ENCODE data around the gene AQP3. TPM values are rescaled to one million over a fixed set of nuclear protein-coding genes. Genes with fewer than 3 reads are reported as not detected.

Gene AQP3
- total RNA-seq, 2 experiments from 2014 or later, result 16.0 to 30.6 TPM

- H3K4me2 ChIP-seq (ENCODE audit: low read length), result peak overlapping the region; percentile 88
- peak overlapping the region; percentile 73; the same call in 1 of the 2 replicates for H2AFZ ChIP-seq (ENCODE audit: low read length)
- peaks cover 28% of the 10 kb centered on the region for H3K4me1 ChIP-seq (ENCODE audit: insufficient read depth, low read length, poor library complexity, severe bottlenecking)
- ChIA-PET POLR2A (interaction anchor here (0.6 to 8.6 kb wide), 3 partner anchors 8 to 28 kb away, joined by 3 to 50 read pairs (median 7); partner anchors contain the start of gene NOL6), CTCF (ENCODE audit: unreplicated experiment) (interaction anchor here (0.7 kb wide), 1 partner anchor 8 kb away, joined by 3 read pairs; no protein-coding TSS in a partner anchor)
- H4K20me1 ChIP-seq (ENCODE audit: insufficient read depth, low read length), result no peaks in the 10 kb centered on the region
- intact Hi-C loops (cut with micrococcal nuclease; ENCODE audit: unreplicated experiment), result no loop called here
- no peaks in the 10 kb centered on the region for H3K36me3 ChIP-seq (ENCODE audit: insufficient read depth, low read length)
- H3K9me2 ChIP-seq (ENCODE audit: insufficient read depth, low read length), result no peaks in the 10 kb centered on the region
- H3K27ac ChIP-seq (ENCODE audit: low read depth, low read length, poor library complexity, severe bottlenecking), result peak overlapping the region; percentile 82
- H3K9me3 ChIP-seq (ENCODE audit: low read length), result no peaks in the 10 kb centered on the region
- TF ChIP-seq EZH2phosphoT487 (IDR thresholded peaks at IDR 0.05; ENCODE audit: borderline replicate concordance, low read depth, low read length), result no peak
- no peak for TF ChIP-seq CTCF (conservative IDR thresholded peaks at IDR 0.05; ENCODE audit: low read length)
- peak overlapping the region; percentile 65 for H3K4me3 ChIP-seq (ENCODE audit: low read depth, low read length, poor library complexity, severe bottlenecking)
- no TSS peak for BruUV-seq (replicated peaks)
- no peak for DNase-seq (ENCODE audit: low spot score)
- H3K79me2 ChIP-seq (ENCODE audit: insufficient read depth, low read depth, low read length), result no peaks in the 10 kb centered on the region
These were observed 1.8 kb downstream of the AQP3 start for GRCh38 chr9:33445389-33446239.

GRCh38 chr9:33443464-33444154, 3.8 kb downstream of the AQP3 start:
- CTCF ChIA-PET (ENCODE audit: unreplicated experiment), result no interaction called here
- H3K9me2 ChIP-seq (ENCODE audit: insufficient read depth, low read length), result no peaks in the 10 kb centered on the region
- DNase-seq (ENCODE audit: low spot score), result no peak
- POLR2A ChIA-PET, result interaction anchor here (2.0 kb wide), 1 partner anchor 10 kb away, joined by 7 read pairs; no protein-coding TSS in a partner anchor
- H3K4me1 ChIP-seq (ENCODE audit: insufficient read depth, low read length, poor library complexity, severe bottlenecking), result peaks cover 28% of the 10 kb centered on the region
- no peak overlapping the region for H3K4me3 ChIP-seq (ENCODE audit: low read depth, low read length, poor library complexity, severe bottlenecking)
- H3K36me3 ChIP-seq (ENCODE audit: insufficient read depth, low read length), result no peaks in the 10 kb centered on the region
- no peak overlapping the region for H2AFZ ChIP-seq (ENCODE audit: low read length)
- no peaks in the 10 kb centered on the region for H4K20me1 ChIP-seq (ENCODE audit: insufficient read depth, low read length)
- no peaks in the 10 kb centered on the region for H3K9me3 ChIP-seq (ENCODE audit: low read length)
- no peak overlapping the region for H3K4me2 ChIP-seq (ENCODE audit: low read length)
- H3K27ac ChIP-seq (ENCODE audit: low read depth, low read length, poor library complexity, severe bottlenecking), result no peak overlapping the region
- H3K79me2 ChIP-seq (ENCODE audit: insufficient read depth, low read depth, low read length), result no peaks in the 10 kb centered on the region
- intact Hi-C loops (cut with micrococcal nuclease; ENCODE audit: unreplicated experiment), result no loop called here
- TF ChIP-seq EZH2phosphoT487 (IDR thresholded peaks at IDR 0.05; ENCODE audit: borderline replicate concordance, low read depth, low read length) (no peak), CTCF (conservative IDR thresholded peaks at IDR 0.05; ENCODE audit: low read length) (no peak)
- no TSS peak for BruUV-seq (replicated peaks)

Measured in OCI-LY7 (cell line).